PC-9 (cell line): ENCODE data around the gene UNCX. TPM values are rescaled to one million over a fixed set of nuclear protein-coding genes. Genes with fewer than 3 reads are reported as not detected.

Experiments used
- BruUV-seq: library from RNA; stranded (reverse); fragments of 400-500 nt; replicated peaks from 2 replicates; lab custom pipeline; 2021; lab: Mats Ljungman, UMichigan
- CTCF ChIA-PET: fragments of 300-600 bp; sonication (Branson Sonifier 250); formaldehyde crosslinking; loops from one replicate; lab custom pipeline; 2022; ENCODE audit warnings: antibody characterized with exemption; lab: Charles Lee
- POLR2A ChIA-PET: fragments of 300-600 bp; sonication (Branson Sonifier 250); formaldehyde crosslinking; loops from one replicate; lab custom pipeline; 2022; ENCODE audit warnings: antibody characterized with exemption; ENCODE audit not compliant: unreplicated experiment; lab: Charles Lee
- DNase-seq, 2 experiments: peaks; one replicate each; pipeline versions ENCODE4 v3.0.0 to v3.0.0-alpha.2; 2015 to 2022; ENCODE audit warnings: mixed read lengths in 1 of 2
- H2AFZ ChIP-seq: fragments of 200-600 bp; sonication (generic); 2 replicates; pipeline ENCODE4 v1.8.1; 2017; ENCODE audit warnings: antibody characterized with exemption
- H3F3A ChIP-seq: fragments of 200-600 bp; sonication (generic); 2 replicates; pipeline ENCODE4 v1.8.1; 2017; ENCODE audit warnings: antibody characterized with exemption, mild to moderate bottlenecking, low read depth; ENCODE audit not compliant: insufficient read depth
- H3K27ac ChIP-seq: fragments of 200-600 bp; sonication (generic); 2 replicates; pipeline ENCODE4 v1.6.1; 2016; ENCODE audit warnings: mixed run types
- H3K27me3 ChIP-seq: fragments of 200-600 bp; sonication (generic); 2 replicates; pipeline ENCODE4 v1.6.1; 2016; ENCODE audit warnings: low read depth, mixed run types; ENCODE audit not compliant: insufficient read depth
- H3K36me3 ChIP-seq: fragments of 200-600 bp; sonication (generic); 2 replicates; pipeline ENCODE4 v1.6.1; 2016; ENCODE audit warnings: low read depth, mixed run types
- H3K4me1 ChIP-seq: fragments of 200-600 bp; sonication (generic); replicated peaks from 2 replicates; pipeline ENCODE4 v1.6.1; 2016; ENCODE audit warnings: mixed run types; ENCODE audit not compliant: insufficient read depth
- H3K4me2 ChIP-seq: fragments of 200-600 bp; sonication (generic); 2 replicates; pipeline ENCODE4 v1.6.1; 2017; ENCODE audit warnings: mixed run types
- H3K4me3 ChIP-seq: fragments of 200-600 bp; sonication (generic); 2 replicates; pipeline ENCODE4 v1.6.1; 2016; ENCODE audit warnings: mixed run types
- H3K79me2 ChIP-seq: fragments of 200-600 bp; sonication (generic); 2 replicates; pipeline ENCODE4 v1.6.1; 2017; ENCODE audit warnings: low read depth, mixed run types
- H3K9me2 ChIP-seq: fragments of 200-600 bp; sonication (generic); 2 replicates; pipeline ENCODE4 v1.8.1; 2017; ENCODE audit warnings: mild to moderate bottlenecking; ENCODE audit not compliant: insufficient read depth
- H3K9me3 ChIP-seq: fragments of 200-600 bp; sonication (generic); 2 replicates; pipeline ENCODE4 v1.8.1; 2016; ENCODE audit warnings: low read depth; ENCODE audit not compliant: insufficient read depth
- H4K20me1 ChIP-seq: fragments of 200-600 bp; sonication (generic); 2 replicates; pipeline ENCODE4 v1.8.1; 2017; ENCODE audit not compliant: insufficient read depth
- CTCF ChIP-seq: fragments of 200-600 bp; sonication (generic); conservative IDR thresholded peaks from 2 replicates; pipeline ENCODE4 v1.6.1; 2017; ENCODE audit warnings: mixed run types, antibody characterized with exemption, mild to moderate bottlenecking, moderate library complexity
- EZH2 ChIP-seq: fragments of 200-600 bp; sonication (generic); IDR thresholded peaks from 2 replicates; pipeline ENCODE4 v1.8.0; 2017; ENCODE audit warnings: antibody characterized with exemption, low read depth
- intact Hi-C: fragments of 100-400 bp; cut with micrococcal nuclease; formaldehyde crosslinking; loops from one replicate; pipeline ENCODE4 v1.10.0; 2022; ENCODE audit not compliant: unreplicated experiment
- total RNA-seq: library from RNA; stranded (reverse); gene quantifications from 2 replicates; pipeline ENCODE4 v1.2.3, GENCODE V29; 2021

Gene UNCX
- total RNA-seq, 1 experiment from 2014 or later, result not detected

GRCh38 chr7:1241258-1241602 is 8.6 kb downstream of the UNCX start:
- H3K36me3 ChIP-seq, result no peaks in the 10 kb centered on the region
- H3K27me3 ChIP-seq, result peaks cover 88% of the 10 kb centered on the region
- no peaks in the 10 kb centered on the region for H3K79me2 ChIP-seq
- H3K9me2 ChIP-seq, result no peaks in the 10 kb centered on the region
- no peak overlapping the region for H3K4me2 ChIP-seq
- no peak overlapping the region for H2AFZ ChIP-seq
- H4K20me1 ChIP-seq, result 0 out of 2 replicates have a peak, but pooled peaks cover 13% of the 10 kb centered on the region
- no peaks in the 10 kb centered on the region for H3K9me3 ChIP-seq
- peaks cover 3% of the 10 kb centered on the region; the same call in 1 of the 2 replicates for H3F3A ChIP-seq
- no peak overlapping the region for H3K27ac ChIP-seq
- TF ChIP-seq CTCF (no peak), EZH2 (no peak)
- no peak for DNase-seq
- no TSS peak for BruUV-seq
- H3K4me1 ChIP-seq, result 0 out of 2 replicates have a peak, but pooled peaks cover 7% of the 10 kb centered on the region
- H3K4me3 ChIP-seq, result no peak overlapping the region
- ChIA-PET POLR2A (no interaction called here), CTCF (no interaction called here)
- intact Hi-C loops, result no loop called here

GRCh38 chr7:1241603-1242255 is 9.1 kb downstream of the UNCX start:
- CTCF ChIA-PET, result no interaction called here
- DNase-seq, result no peak
- H3K4me1 ChIP-seq, result 0 out of 2 replicates have a peak, but pooled peaks cover 7% of the 10 kb centered on the region
- no peaks in the 10 kb centered on the region for H3K9me2 ChIP-seq
- H3K27me3 ChIP-seq, result peaks cover 93% of the 10 kb centered on the region
- POLR2A ChIA-PET, result no interaction called here
- H3K4me3 ChIP-seq, result no peak overlapping the region
- no peak overlapping the region for H2AFZ ChIP-seq
- TF ChIP-seq EZH2 (no peak), CTCF (no peak)
- peaks cover 3% of the 10 kb centered on the region; the same call in 1 of the 2 replicates for H3F3A ChIP-seq
- intact Hi-C loops, result no loop called here
- H4K20me1 ChIP-seq, result 0 out of 2 replicates have a peak, but pooled peaks cover 16% of the 10 kb centered on the region
- H3K27ac ChIP-seq, result no peak overlapping the region
- BruUV-seq, result no TSS peak
- no peaks in the 10 kb centered on the region for H3K9me3 ChIP-seq
- H3K4me2 ChIP-seq, result no peak overlapping the region
- no peaks in the 10 kb centered on the region for H3K36me3 ChIP-seq
- H3K79me2 ChIP-seq, result no peaks in the 10 kb centered on the region

- BruUV-seq, result no TSS peak
- Histone ChIP-seq H3K36me3 (no peaks in the 10 kb centered on the region), H3K4me3 (no peak overlapping the region), H2AFZ (no peak overlapping the region), H3F3A (peaks cover 3% of the 10 kb centered on the region; the same call in 1 of the 2 replicates), H3K79me2 (no peaks in the 10 kb centered on the region), H3K9me2 (no peaks in the 10 kb centered on the region), H3K27me3 (peaks cover 91% of the 10 kb centered on the region), H4K20me1 (0 out of 2 replicates have a peak, but pooled peaks cover 16% of the 10 kb centered on the region), H3K9me3 (no peaks in the 10 kb centered on the region), H3K4me1 (0 out of 2 replicates have a peak, but pooled peaks cover 7% of the 10 kb centered on the region), H3K4me2 (no peak overlapping the region), H3K27ac (no peak overlapping the region)
- DNase-seq, result no peak
- TF ChIP-seq EZH2 (no peak), CTCF (no peak)
- intact Hi-C loops, result no loop called here
- CTCF ChIA-PET, result no interaction called here
- POLR2A ChIA-PET, result no interaction called here
These were observed 9.6 kb downstream of the UNCX start for GRCh38 chr7:1242256-1242605.
